ENCODE results near the gene PTER.

PTER gene

GRCh38 chr10:16436758-16437539, at the start of gene PTER:
Gene PTER (plus strand): TSS chr10:16437010. CDS start chr10:16484385, 47,375 bp downstream.
- DNase-seq: peak; percentile 89

DNA sequence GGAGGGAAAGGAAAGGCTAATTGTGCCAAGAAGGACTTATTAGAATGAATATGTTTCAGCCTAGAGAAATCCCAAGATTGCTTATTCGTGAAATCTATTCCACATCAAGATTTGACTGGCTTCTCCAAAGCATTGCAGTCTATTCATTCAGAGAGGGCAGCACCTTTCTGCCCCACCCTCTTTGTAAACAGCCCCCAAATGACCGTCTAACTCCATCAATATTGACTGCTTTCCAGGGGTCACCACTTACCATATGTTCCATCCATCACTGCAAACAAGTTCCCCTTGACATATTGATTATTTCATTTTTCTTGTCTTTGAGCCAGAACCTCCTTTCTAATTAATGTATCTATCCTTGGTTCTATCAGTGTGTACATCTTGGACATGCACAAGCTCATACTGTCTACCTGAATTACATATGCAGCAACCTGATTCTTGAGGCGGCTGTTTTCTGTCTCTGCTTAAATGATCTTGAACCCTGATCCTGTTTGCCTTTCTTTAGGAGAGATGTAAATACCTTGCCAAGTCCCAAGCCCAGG, 44.2 kb upstream of the PTER start:
- DNase-seq: no peak

- DNase-seq: no peak
These were observed 43.4 kb upstream of the PTER start for GRCh38 chr10:16393271-16393858.

DNA sequence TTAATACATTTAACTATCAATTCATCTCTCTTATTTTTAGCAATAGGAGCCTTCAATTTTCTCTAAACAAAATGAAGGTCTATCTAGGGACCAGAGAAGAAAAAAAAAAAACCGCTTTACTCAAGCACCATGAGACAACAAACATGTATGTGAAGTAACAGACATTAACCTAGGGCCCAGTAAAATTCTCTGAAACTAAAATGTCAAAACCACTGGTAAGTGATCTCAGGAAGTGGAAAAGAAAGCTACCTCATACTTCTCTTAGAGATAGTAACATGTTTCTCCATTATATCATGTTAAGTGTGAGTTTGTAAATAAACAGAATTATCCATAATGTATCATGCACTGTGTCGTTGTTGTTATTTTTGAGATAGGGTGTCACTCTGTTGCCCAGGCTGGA, 35.4 kb upstream of the PTER start:
- DNase-seq: no peak

DNA sequence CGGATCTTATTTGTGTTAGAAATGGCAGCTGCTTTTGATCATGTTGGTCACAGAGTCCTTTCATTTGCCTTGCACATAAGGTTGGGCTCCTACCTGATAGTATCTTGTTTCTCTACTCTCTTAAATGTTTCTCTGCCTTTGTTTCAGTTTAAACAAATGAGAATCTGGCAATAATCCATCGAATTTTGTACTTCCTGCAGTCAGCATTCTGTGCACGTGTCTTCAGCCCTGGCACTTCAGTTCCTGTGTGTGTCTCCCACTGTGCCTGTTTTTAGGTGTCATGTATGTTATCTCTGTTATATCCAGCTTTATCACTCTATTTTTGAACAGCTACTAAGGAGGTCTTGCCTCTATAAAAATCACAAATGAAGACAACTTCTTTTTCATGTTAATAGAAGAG, 28.4 kb upstream of the PTER start:
- no peak for DNase-seq

- DNase-seq: no peak
These were observed 19.5 kb upstream of the PTER start for GRCh38 chr10:16417341-16417740.

DNA sequence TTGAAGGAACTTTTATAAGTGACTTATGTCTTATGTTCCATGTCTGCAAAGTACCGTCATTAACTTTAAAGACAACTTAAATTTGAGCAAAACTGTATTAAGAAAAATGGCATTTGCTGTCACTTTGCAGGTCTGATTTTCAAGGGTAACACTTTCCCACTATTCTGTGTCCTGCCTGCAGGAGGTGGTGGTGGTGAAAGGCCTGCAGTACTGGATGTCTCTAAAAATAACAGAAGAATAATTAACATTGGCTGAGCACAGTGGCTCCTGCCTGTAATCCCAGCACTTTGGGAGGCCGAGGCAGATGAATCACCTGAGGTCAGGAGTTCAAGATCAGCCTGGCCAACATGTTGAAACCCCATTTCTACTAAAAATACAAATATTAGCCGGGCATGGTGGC, 13.2 kb upstream of the PTER start:
- no peak for DNase-seq

DNA sequence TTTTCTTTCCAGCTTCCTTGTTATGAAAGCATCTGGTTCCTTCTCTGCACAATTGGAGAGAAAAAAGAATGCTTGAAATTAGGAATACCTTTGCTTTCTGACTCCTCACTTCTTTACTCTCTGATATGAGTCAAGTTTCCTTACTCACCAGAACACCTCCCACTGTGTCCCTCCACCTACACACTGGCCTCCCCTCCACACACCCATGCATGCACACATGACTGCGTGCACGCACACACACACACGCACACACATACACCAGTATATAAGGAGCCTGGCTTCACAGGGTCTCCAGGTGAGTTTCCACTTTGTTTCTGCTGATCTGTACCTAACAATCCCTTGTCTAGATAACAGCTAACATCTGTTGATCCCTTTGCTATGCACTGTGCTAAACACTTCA, 11.4 kb upstream of the PTER start:
- no peak for DNase-seq

- DNase-seq: no peak
These were observed 7.3 kb upstream of the PTER start for GRCh38 chr10:16429539-16429938.

DNA sequence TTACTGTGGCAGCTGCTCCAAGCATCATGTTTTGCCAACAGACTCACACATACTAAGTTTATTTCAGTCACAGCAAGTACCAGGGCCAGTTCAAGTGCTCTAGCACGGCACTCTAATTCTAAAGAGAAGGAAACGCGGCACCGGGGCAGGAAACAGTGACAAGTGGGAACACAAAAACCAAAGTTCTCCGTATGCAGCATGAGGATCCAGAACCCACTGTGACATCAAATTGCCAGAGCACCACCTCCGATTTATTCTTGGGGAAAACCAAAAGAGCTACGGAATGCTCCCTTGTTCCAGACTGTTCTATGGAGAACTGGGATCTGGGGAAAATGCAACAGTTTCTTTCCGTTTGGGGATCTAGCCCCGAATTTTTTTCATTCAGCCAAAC, 448 bp upstream of the PTER start:
- peak; percentile 53 for DNase-seq

DNA sequence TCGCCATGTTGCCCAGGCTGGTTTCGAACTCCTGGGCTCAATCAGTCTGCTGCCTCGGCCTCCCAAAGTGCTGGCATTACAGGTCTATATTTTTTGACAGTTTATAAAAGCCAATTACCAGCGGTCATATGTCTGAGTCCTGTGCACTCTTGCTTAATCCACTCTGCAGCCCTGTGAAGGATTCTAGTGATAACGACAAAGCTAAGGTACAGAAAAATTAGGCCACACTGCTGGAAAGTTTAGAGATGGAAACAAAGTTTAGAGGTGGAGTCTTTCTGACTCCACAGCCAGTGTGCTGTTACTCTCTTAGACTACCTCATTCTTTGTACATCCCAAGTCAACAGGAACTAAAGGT, 707 bp downstream of the PTER start:
- DNase-seq: no peak

GRCh38 chr10:16439295-16439694, 2.5 kb downstream of the PTER start:
- no peak for DNase-seq

DNA sequence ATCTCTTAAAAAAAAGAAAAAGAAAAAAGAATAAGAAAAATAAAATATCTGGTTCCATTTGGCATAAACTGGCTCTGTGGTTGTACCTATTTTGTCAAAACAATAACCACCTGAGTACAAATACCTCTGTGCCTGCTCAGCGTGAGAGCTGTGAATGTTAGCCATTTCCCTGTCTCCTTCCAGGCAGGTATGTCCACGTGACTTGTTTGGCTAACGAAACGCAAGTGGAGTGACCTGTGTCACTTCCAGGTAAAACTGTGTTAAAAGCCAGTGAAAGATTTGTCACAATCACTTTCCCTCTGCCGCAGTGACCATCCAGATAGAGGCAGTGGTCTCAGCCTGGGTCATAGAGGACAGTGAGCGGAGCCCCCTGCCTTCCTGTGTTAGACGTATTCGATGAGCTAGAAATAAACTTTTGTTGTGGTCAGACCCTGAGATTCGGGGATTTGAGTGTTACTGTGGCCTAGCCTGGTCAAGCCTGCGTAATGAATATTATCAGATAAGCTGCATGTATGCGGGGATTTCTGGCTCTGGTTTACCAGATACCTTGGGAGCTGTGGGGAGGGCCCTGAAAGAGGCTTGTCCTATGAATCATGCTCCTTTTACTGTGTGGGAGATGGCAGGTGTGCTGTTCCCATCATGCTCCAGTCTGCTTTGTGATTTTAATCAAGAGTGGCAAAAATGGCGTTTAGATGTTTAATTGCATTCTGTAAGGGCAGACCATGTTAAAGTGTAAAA, 3.8 kb downstream of the PTER start:
- DNase-seq: no peak

DNA sequence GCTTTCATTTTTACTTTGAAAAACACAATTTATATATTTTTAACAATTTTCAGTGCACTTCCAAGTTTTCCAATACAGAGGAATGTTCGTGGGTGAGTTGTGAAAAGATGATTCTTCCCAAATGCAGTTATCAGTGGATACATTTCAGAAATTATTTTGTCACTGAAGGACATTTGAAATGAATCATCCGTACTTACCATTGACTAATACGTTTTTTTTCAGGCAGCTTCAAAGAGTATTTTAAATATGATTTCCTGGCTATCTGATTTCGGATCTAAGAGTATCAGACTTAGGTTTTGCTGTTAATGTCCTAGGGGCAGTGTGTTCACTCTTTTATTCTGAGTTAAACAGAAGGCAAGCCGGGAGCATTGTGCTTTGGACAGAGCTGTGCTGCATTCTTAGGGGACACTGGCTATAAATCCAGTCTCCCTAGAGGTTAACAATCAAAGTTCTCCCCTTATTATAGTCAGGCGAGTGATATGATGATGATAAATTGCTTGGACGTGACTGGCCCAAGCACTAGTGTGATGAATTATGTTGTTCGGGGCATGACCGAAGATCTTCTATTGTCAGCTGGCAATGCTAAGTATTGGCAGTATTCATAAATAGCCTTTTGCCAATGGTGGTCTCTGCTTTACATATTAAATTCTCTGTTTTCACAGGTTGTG, 4.5 kb downstream of the PTER start:
- DNase-seq: no peak

GRCh38 chr10:16442914-16443313, 6.1 kb downstream of the PTER start:
- no peak for DNase-seq

DNA sequence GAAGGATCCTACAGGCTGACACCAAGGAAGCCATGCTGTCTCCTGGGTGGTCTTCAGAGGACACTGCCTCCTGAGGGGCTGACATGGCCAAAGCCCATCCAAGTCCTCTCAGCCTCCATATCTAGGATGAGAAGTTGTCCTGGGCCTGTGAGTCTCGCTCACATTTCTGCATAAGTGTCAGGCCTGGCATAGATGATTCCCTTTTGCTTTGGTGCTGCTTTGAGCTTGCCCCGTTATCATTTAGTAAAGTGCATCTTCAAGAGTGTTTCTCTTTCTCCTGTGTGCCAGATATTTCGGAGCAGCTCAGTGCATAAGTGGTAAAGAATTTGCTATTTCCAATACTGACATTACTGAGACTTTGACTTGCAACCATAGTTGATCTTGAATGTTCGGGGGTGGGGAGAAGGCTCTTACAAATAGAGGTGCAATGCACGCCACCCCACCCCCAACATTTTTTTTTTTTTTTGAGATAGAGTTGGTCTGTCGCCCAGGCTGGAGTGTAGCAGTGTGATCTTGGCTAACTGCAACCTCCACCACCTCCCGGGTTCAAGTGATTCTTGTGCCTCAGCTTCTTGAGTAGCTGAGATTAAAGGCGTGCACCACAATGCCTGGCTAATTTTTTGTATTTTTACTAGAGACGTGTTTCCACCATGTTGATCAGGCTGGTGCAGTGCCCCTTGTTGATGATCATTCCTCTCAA, 9.1 kb downstream of the PTER start:
- DNase-seq: no peak

DNA sequence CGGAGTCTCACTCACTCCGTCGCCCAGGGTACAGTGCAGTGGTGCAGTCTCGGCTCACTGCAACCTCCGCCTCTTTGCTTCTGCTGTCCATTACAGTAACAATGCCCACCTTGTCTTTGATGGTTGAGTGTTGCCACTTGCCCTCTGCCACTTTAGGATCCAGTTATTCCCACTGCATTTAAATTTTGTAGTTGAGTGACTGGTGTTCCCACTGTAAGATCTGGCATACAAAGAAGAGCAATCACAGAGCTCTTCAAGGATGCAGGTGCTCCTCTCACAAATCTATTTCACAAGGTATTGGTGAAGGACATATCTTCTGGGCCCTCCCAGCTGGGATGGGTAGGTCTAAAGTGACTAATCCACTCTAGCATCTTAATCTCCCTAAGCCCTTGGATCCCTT, 12.6 kb downstream of the PTER start:
- no peak for DNase-seq

DNA sequence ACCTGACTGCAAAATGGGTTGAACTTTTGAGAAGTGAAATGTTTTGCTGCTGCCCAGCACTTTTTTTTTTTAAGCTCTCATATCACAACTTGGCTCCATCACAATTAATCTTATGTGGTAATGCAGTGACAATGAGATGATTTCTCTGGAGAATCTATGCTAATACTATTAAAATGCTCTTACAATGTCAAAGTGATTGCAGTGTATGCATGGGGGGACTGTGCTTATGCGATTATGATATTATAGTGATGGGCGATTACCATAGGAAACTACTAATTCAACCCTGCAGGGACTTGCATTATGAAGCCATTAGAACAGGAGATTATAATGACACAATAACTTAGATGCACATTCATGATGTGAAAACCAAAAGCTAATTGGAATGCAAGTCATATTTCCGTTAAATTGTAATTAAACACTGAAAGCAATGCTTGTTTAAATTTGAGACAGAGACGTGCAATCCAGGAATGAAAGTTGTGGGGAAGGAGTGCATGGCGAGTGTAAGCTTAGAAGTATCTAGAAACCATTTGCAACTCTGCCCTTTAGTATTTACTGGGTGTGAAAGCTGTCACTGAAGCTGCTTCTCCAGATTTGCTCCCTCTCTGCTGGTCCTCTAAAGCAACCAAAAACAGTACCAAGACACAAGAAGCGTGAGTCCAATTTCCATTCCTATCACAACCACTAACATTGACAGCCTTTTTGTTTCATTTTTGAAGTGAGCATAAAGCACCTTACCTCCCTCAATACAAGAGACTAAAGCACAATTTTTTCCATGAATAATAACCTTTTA, 21.6 kb downstream of the PTER start:
- DNase-seq: no peak

DNA sequence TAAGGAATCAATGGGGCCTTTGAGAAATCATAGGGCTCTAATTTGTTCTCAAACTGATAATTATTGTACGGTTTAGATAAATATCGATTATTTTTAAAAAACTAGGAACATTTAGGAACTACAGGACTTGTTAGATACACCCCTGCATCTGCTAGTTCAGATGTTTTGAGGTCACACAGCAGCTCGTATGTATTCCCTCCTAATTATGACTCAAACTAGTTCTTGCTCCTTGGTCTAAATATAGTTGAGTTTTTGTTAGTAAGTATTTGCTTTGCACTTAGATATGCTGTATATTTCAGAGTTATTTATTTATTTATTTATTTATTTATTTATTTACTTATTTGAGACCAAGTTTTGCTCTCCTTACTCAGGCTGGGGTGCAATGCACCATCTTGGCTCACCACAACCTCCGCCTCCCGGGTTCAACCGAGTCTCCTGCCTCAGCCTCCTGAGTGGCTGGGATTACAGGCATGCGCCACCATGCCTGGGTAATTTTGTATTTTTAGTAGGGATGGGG, 22.7 kb downstream of the PTER start:
- no peak for DNase-seq

- no peak for DNase-seq
These were observed 29.2 kb downstream of the PTER start for GRCh38 chr10:16466001-16466400.

DNA sequence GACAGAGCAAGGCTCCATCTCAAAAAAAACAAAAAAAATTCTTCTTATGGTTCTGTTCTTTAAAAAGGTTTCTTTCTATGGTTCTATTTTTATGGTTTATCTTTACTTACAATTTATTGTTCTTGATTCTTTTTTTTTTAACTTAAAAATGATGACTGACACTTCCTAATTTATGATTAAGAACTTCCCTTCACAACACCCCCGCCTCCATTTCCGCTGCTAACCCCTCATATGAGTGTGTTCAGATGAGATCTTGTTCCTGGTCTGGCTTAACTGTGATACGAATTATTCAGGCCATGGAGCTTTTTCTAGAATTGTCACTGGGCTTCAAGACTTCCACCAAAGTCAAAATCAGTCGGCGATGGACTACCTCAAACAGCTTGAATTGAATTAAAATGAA, 33.9 kb downstream of the PTER start:
- no peak for DNase-seq

GRCh38 chr10:16472828-16473227, 36.0 kb downstream of the PTER start:
- DNase-seq: no peak

All from NCI-H345 (cell line).